Measurements from ENCODE around the gene DBNDD2. TPM values are rescaled to one million over a fixed set of nuclear protein-coding genes. Genes with fewer than 3 reads are reported as not detected.
A peak's percentile ranks its signal among the peaks of the same experiment; 100 is the strongest.

DBNDD2 gene
- total and polyA plus RNA-seq, 4 donors = 11.7 to 75.4 (median 57.8) TPM

DNA sequence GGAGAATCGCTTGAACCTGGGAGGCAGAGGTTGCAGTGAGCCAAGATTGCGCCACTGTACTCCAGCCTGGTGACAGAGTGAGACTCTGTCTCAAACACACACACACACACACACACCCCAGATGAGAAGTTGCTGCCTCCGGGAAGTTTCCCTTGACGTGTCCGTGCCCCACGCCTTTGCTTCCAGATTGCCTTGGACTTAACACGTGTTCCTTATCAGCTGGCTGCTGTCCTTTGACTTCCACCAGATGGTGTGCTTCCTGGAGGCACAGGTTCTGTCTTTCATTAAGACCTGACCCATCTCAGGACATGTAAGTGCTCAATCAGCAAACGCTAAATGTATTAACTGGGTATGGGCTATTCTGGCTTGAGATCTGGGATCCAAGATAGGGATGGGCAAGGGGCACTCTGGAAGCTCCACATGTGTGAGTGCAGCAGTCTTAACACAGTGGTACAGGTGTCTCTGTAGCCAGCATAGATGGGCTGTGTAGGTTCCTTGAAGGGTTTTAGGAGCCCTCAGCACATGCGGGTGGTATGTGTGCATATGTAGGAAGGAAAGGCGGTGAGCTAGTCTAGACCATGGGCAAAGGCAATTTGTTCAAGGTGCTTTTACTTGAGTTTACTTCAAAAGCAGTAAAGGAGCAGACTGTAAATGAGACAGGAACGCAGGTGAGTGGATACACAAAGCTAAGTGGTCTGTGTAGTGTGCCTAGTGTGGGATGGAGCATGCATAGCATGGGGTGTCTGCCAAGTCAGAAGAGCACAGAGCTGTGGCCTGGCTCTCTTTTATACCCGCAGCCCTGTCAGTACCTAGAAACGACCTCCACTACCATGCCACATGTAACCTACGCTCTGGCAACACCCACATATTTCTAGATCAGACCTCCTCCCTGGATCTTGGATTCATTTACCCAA, 19.4 kb downstream of the DBNDD2 start:
- TF ChIP-seq, protein P1, sequence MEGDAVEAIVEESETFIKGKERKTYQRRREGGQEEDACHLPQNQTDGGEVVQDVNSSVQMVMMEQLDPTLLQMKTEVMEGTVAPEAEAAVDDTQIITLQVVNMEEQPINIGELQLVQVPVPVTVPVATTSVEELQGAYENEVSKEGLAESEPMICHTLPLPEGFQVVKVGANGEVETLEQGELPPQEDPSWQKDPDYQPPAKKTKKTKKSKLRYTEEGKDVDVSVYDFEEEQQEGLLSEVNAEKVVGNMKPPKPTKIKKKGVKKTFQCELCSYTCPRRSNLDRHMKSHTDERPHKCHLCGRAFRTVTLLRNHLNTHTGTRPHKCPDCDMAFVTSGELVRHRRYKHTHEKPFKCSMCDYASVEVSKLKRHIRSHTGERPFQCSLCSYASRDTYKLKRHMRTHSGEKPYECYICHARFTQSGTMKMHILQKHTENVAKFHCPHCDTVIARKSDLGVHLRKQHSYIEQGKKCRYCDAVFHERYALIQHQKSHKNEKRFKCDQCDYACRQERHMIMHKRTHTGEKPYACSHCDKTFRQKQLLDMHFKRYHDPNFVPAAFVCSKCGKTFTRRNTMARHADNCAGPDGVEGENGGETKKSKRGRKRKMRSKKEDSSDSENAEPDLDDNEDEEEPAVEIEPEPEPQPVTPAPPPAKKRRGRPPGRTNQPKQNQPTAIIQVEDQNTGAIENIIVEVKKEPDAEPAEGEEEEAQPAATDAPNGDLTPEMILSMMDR (IDR thresholded peaks at IDR 0.05; ENCODE audit: control extremely low read depth, extremely low read depth) = no peak
- no peak overlapping the region for H3K9ac ChIP-seq (ENCODE audit: insufficient read depth in 1 of 2, low read length in 2 of 2)
- H3K4me3 ChIP-seq = no peak overlapping the region
- no peak overlapping the region for H3K27ac ChIP-seq (ENCODE audit: low read depth in 1 of 2, low read length in 1 of 2)
- no peak for ATAC-seq (ENCODE audit: insufficient read depth, low FRiP score)
- H3K36me3 ChIP-seq (ENCODE audit: control insufficient read depth in 4 of 4, insufficient read depth in 4 of 4, low read length in 4 of 4) = peaks cover 5 to 21% (median 11%) of the 10 kb centered on the region in 4 donors
- no peaks in the 10 kb centered on the region for H3K4me1 ChIP-seq (ENCODE audit: control insufficient read depth in 5 of 5, insufficient read depth in 5 of 5, low read length in 5 of 5)
- WGBS, 2 donors = 74 to 84% methylated on average over 14 of the region's 14 CpGs
- H3K27me3 ChIP-seq (ENCODE audit: control insufficient read depth in 3 of 3, insufficient read depth in 3 of 3, low read length in 2 of 3) = no peaks in the 10 kb centered on the region
- no peak for DNase-seq
- no peaks in the 10 kb centered on the region for H3K9me3 ChIP-seq (ENCODE audit: control insufficient read depth in 4 of 4, insufficient read depth in 3 of 4, low read length in 3 of 4)

DNA sequence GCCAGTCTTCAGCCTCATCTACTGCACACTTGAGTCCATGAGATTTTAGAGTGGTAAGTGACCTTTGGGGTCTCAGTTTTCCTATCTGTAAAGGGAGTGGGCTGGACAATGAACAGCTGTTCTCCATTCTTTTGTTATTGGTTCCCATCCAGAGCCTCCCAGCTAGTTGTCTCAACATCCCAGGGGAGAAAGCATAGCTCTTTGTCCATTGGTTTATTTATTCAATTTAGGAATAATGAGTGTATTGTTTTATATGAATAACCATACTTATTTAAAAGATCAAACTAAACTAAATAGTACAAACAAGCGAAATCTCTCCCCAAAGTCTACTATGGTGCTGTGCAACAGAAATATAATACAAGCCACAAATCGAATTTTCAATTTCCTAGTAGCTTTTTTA, 21.5 kb downstream of the DBNDD2 start:
- Histone ChIP-seq H3K9ac (ENCODE audit: insufficient read depth in 1 of 2, low read length in 2 of 2) (no peak overlapping the region), H3K36me3 (ENCODE audit: control insufficient read depth in 4 of 4, insufficient read depth in 4 of 4, low read length in 4 of 4) (peaks cover 0 to 12% (median 1%) of the 10 kb centered on the region in 4 donors), H3K27me3 (ENCODE audit: control insufficient read depth in 3 of 3, insufficient read depth in 3 of 3, low read length in 2 of 3) (no peaks in the 10 kb centered on the region), H3K27ac (ENCODE audit: low read depth in 1 of 2, low read length in 1 of 2) (no peak overlapping the region), H3K4me3 (no peak overlapping the region), H3K4me1 (ENCODE audit: control insufficient read depth in 5 of 5, insufficient read depth in 5 of 5, low read length in 5 of 5) (no peaks in the 10 kb centered on the region), H3K9me3 (ENCODE audit: control insufficient read depth in 4 of 4, insufficient read depth in 3 of 4, low read length in 3 of 4) (no peaks in the 10 kb centered on the region)
- ATAC-seq (ENCODE audit: insufficient read depth, low FRiP score) (no peak), DNase-seq (peak in 1 of 3 donors; percentile 30)
- 88 to 89% methylated on average over 2 of the region's 2 CpGs for WGBS, 2 donors
- TF ChIP-seq, protein P1 (IDR thresholded peaks at IDR 0.05; ENCODE audit: control extremely low read depth, extremely low read depth) = no peak

DNA sequence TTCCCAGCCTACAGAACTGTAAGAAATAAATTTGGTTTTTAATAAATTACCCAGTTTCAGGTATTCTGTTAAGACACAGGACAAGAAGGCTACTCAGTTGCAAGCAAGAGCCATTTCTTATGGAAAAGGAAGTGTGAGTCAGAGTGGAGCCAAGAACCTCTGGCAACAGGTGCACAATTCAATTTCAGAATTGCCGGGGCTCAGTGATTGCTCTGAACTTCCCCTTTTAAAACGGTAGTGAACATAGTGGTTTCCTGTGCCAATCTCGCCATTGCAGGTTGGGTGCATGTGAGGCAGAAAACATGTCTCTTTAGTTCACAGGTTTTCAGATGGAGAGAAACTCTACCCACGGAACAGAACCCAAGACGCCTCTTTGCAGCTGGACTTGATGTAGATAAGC, 24.2 kb downstream of the DBNDD2 start:
- WGBS, 2 donors = 23 to 59% methylated on average over 5 of the region's 5 CpGs
- Histone ChIP-seq H3K9ac (ENCODE audit: insufficient read depth in 1 of 2, low read length in 2 of 2) (no peak overlapping the region), H3K27ac (ENCODE audit: low read depth in 1 of 2, low read length in 1 of 2) (no peak overlapping the region), H3K4me1 (ENCODE audit: control insufficient read depth in 5 of 5, insufficient read depth in 5 of 5, low read length in 5 of 5) (peaks cover 0 to 3% (median 0%) of the 10 kb centered on the region in 5 donors), H3K27me3 (ENCODE audit: control insufficient read depth in 3 of 3, insufficient read depth in 3 of 3, low read length in 2 of 3) (no peaks in the 10 kb centered on the region), H3K4me3 (no peak overlapping the region), H3K36me3 (ENCODE audit: control insufficient read depth in 4 of 4, insufficient read depth in 4 of 4, low read length in 4 of 4) (no peaks in the 10 kb centered on the region), H3K9me3 (ENCODE audit: control insufficient read depth in 4 of 4, insufficient read depth in 3 of 4, low read length in 3 of 4) (no peaks in the 10 kb centered on the region)
- DNase-seq (no peak), ATAC-seq (ENCODE audit: insufficient read depth, low FRiP score) (no peak)
- TF ChIP-seq, protein P1 (IDR thresholded peaks at IDR 0.05; ENCODE audit: control extremely low read depth, extremely low read depth) = no peak
